Measurements from ENCODE around the gene CCDC88A. TPM values are rescaled to one million over a fixed set of nuclear protein-coding genes. Genes with fewer than 3 reads are reported as not detected.

The CCDC88A gene
- total and polyA plus RNA-seq, 2 donors (not counting 3 experiments of a cell fraction or from before 2014, with no cell fraction given): 21.1 to 77.4 TPM

DNA sequence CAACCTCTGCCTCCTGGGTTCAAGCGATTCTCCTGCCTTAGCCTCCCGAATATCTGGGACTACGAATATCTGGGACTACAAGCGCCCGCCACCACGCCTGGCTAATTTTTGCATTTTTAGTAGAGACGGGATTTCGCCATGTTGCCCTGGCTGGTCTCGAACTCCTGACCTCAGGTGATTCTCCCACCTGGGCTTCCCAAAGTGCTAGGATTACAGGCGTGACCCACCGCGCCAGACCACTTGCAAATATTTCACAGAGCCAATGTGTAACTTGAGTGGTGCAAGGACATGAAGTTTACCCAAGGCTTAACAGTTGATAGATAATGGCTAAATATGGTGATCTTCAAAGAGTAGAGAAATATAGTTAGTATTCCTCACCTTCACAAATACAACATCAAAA, 136.6 kb downstream of the CCDC88A start:
- Histone ChIP-seq H4K20me1 (replicated peaks; ENCODE audit: control insufficient read depth, extremely low read depth, insufficient read depth, low read length) (no peaks in the 10 kb centered on the region), H3K79me2 (ENCODE audit: control insufficient read depth, insufficient read depth, low read length) (no peaks in the 10 kb centered on the region), H3K9ac (replicated peaks; ENCODE audit: extremely low read depth, insufficient read depth, low read length) (no peak overlapping the region), H3K4me3 (replicated peaks in 1 of 3; ENCODE audit: insufficient read depth in 1 of 3, low read depth in 1 of 3, low read length in 3 of 3) (no peak overlapping the region), H3K9me3 (replicated peaks; ENCODE audit: control insufficient read depth, insufficient read depth, low read length) (no peaks in the 10 kb centered on the region), H3K4me1 (ENCODE audit: control insufficient read depth, extremely low read depth, insufficient read depth, low read length) (no peaks in the 10 kb centered on the region), H3K9me1 (replicated peaks; ENCODE audit: control insufficient read depth, extremely low read depth, insufficient read depth, low read length) (no peaks in the 10 kb centered on the region), H3K4me2 (ENCODE audit: insufficient read depth, low read length) (peak overlapping the region; percentile 94), H3K27me3 (ENCODE audit: control insufficient read depth in 2 of 2, insufficient read depth in 2 of 2, low read length in 2 of 2) (no peaks in the 10 kb centered on the region), H3K27ac (ENCODE audit: insufficient read depth, low read depth, low read length) (no peak overlapping the region), H2AFZ (ENCODE audit: low read depth, low read length) (no peak overlapping the region), H3K36me3 (ENCODE audit: control insufficient read depth in 2 of 2, extremely low read depth in 1 of 2, insufficient read depth in 2 of 2, low read length in 2 of 2) (no peaks in the 10 kb centered on the region)
- TF ChIP-seq GATA2 (IDR thresholded peaks at IDR 0.05; ENCODE audit: insufficient read depth, insufficient read length, low read depth, low read length): no peak
- TF ChIP-seq FOS (IDR thresholded peaks at IDR 0.05; ENCODE audit: borderline replicate concordance, insufficient read depth, low read length): no peak
- TF ChIP-seq POLR2AphosphoS5 (IDR thresholded peaks at IDR 0.05; ENCODE audit: insufficient read depth, low read depth, low read length): no peak
- no peak for TF ChIP-seq POLR2A (IDR thresholded peaks at IDR 0.05; ENCODE audit: low read depth, low read length)
- no peak for TF ChIP-seq EZH2 (IDR thresholded peaks at IDR 0.05; ENCODE audit: borderline replicate concordance, low read depth, low read length, severe bottlenecking)
- TF ChIP-seq, protein P1, sequence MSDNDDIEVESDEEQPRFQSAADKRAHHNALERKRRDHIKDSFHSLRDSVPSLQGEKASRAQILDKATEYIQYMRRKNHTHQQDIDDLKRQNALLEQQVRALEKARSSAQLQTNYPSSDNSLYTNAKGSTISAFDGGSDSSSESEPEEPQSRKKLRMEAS (IDR thresholded peaks at IDR 0.05; ENCODE audit: insufficient read depth, insufficient read length): no peak
- TF ChIP-seq, protein P2, sequence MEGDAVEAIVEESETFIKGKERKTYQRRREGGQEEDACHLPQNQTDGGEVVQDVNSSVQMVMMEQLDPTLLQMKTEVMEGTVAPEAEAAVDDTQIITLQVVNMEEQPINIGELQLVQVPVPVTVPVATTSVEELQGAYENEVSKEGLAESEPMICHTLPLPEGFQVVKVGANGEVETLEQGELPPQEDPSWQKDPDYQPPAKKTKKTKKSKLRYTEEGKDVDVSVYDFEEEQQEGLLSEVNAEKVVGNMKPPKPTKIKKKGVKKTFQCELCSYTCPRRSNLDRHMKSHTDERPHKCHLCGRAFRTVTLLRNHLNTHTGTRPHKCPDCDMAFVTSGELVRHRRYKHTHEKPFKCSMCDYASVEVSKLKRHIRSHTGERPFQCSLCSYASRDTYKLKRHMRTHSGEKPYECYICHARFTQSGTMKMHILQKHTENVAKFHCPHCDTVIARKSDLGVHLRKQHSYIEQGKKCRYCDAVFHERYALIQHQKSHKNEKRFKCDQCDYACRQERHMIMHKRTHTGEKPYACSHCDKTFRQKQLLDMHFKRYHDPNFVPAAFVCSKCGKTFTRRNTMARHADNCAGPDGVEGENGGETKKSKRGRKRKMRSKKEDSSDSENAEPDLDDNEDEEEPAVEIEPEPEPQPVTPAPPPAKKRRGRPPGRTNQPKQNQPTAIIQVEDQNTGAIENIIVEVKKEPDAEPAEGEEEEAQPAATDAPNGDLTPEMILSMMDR (IDR thresholded peaks at IDR 0.05; ENCODE audit: extremely low read depth in 1 of 2, insufficient read depth in 1 of 2, low read depth in 1 of 2, low read length in 2 of 2): no peak
- TF ChIP-seq JUN (IDR thresholded peaks at IDR 0.05; ENCODE audit: borderline replicate concordance, insufficient read depth, insufficient read length, low read depth): no peak
- TF ChIP-seq MYC (IDR thresholded peaks at IDR 0.05; ENCODE audit: low read depth, low read length): no peak
- FAIRE-seq (no peak), DNase-seq (ENCODE audit: low read depth, low spot score) (no peak)
- ChIA-PET CTCF (no interaction called here), POLR2A (no interaction called here)
- no TSS peak for BruUV-seq (replicated peaks)
- intact Hi-C loops (cut with micrococcal nuclease): no loop called here
- dilution Hi-C loops (cut with MboI; ENCODE audit: extremely low pct_ligation_motif_present, low sequenced_read_pairs): no loop called here

Data from endothelial cell of umbilical vein (primary cell).